Astrocyte (in vitro differentiated cells and primary cell): ENCODE results near the gene PDXK.

Experiments used
- EZH2 ChIP-seq: IDR thresholded peaks from 2 replicates; pipeline ENCODE4 v1.6.1; 2012; ENCODE audit warnings: mild to moderate bottlenecking, low read length, inconsistent platforms; ENCODE audit not compliant: insufficient read depth
- TF ChIP-seq, protein P1 (sequence below): IDR thresholded peaks from 2 replicates; pipeline ENCODE4 v1.5.1; 2011; ENCODE audit warnings: low read depth, mild to moderate bottlenecking, inconsistent platforms, low read length, moderate library complexity; ENCODE audit not compliant: insufficient read depth

DNA sequence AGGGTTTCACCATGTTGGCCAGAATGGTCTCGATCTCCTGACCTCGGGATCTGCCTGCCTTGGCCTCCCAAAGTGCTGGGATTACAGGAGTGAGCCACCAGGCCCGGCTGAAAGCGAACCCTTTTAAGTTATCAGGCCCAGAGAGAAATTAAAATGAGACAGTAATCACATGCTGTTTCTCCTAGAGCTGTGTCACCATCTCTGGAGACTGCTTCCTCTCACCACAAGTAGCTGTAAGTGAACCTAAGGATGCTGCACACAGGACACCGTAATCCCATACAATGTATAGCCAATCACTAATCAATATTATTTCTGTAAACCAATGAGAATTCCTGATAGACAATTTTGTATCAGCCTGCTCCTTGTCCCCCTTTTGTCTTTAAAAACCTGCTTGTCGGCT lies 62.9 kb downstream of the PDXK start:
- TF ChIP-seq, protein P1, sequence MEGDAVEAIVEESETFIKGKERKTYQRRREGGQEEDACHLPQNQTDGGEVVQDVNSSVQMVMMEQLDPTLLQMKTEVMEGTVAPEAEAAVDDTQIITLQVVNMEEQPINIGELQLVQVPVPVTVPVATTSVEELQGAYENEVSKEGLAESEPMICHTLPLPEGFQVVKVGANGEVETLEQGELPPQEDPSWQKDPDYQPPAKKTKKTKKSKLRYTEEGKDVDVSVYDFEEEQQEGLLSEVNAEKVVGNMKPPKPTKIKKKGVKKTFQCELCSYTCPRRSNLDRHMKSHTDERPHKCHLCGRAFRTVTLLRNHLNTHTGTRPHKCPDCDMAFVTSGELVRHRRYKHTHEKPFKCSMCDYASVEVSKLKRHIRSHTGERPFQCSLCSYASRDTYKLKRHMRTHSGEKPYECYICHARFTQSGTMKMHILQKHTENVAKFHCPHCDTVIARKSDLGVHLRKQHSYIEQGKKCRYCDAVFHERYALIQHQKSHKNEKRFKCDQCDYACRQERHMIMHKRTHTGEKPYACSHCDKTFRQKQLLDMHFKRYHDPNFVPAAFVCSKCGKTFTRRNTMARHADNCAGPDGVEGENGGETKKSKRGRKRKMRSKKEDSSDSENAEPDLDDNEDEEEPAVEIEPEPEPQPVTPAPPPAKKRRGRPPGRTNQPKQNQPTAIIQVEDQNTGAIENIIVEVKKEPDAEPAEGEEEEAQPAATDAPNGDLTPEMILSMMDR, result no peak
- no peak for TF ChIP-seq EZH2
